H9 (cell line): Measurements from ENCODE around the gene PANX2. TPM values are rescaled to one million over a fixed set of nuclear protein-coding genes. Genes with fewer than 3 reads are reported as not detected.

Experiments used
- DNase-seq: peaks from one replicate; pipeline ENCODE4 v3.0.0-alpha.2; 2017
- H2AFZ ChIP-seq: one replicate; pipeline ENCODE4 v1.6.1; 2013; ENCODE audit warnings: mild to moderate bottlenecking, low read length, control low read depth, moderate library complexity
- H2AK5ac ChIP-seq: 2 replicates; pipeline ENCODE4 v1.6.1; 2013; ENCODE audit warnings: low read length, control low read depth, mixed read lengths; ENCODE audit not compliant: insufficient read length
- H2BK120ac ChIP-seq: one replicate; pipeline ENCODE4 v1.6.1; 2013; ENCODE audit warnings: low read depth, mild to moderate bottlenecking, low read length, control low read depth, inconsistent platforms; ENCODE audit not compliant: poor library complexity, severe bottlenecking
- H2BK12ac ChIP-seq: 2 replicates; pipeline ENCODE4 v1.6.1; 2013; ENCODE audit warnings: low read length, control low read depth, mixed read lengths, low read depth; ENCODE audit not compliant: insufficient read length
- H2BK15ac ChIP-seq: 2 replicates; pipeline ENCODE4 v1.6.1; 2013; ENCODE audit warnings: low read depth, low read length, control low read depth
- H2BK20ac ChIP-seq: one replicate; pipeline ENCODE4 v1.6.1; 2013; ENCODE audit warnings: low read depth, mild to moderate bottlenecking, low read length, control low read depth, inconsistent platforms; ENCODE audit not compliant: poor library complexity, severe bottlenecking
- H2BK5ac ChIP-seq: 2 replicates; pipeline ENCODE4 v1.6.1; 2013; ENCODE audit warnings: low read length, control low read depth, mixed read lengths; ENCODE audit not compliant: insufficient read length
- H3K14ac ChIP-seq: 2 replicates; pipeline ENCODE4 v1.6.1; 2013; ENCODE audit warnings: low read length, control low read depth; ENCODE audit not compliant: insufficient read depth
- H3K18ac ChIP-seq: 2 replicates; pipeline ENCODE4 v1.6.1; 2013; ENCODE audit warnings: low read depth, mild to moderate bottlenecking, mixed read lengths, low read length, control low read depth; ENCODE audit not compliant: insufficient read length
- H3K23ac ChIP-seq: 2 replicates; pipeline ENCODE4 v1.6.1; 2013; ENCODE audit warnings: low read length, control low read depth, mixed read lengths, low read depth; ENCODE audit not compliant: insufficient read length
- H3K23me2 ChIP-seq: 2 replicates; pipeline ENCODE4 v1.6.1; 2013; ENCODE audit warnings: low read depth, mild to moderate bottlenecking, mixed read lengths, low read length, control low read depth; ENCODE audit not compliant: insufficient read length, poor library complexity, severe bottlenecking
- H3K27ac ChIP-seq: 2 replicates; pipeline ENCODE4 v1.5.1; 2013; ENCODE audit warnings: low read length, control low read depth, mixed read lengths, low read depth; ENCODE audit not compliant: insufficient read length
- H3K27me3 ChIP-seq: 2 replicates; pipeline ENCODE4 v1.6.1; 2013; ENCODE audit warnings: low read length, control low read depth, inconsistent platforms; ENCODE audit not compliant: insufficient read depth
- H3K4ac ChIP-seq: 2 replicates; pipeline ENCODE4 v1.6.1; 2013; ENCODE audit warnings: low read depth, mild to moderate bottlenecking, control low read depth, inconsistent platforms, low read length, moderate library complexity
- H3K4me1 ChIP-seq: 2 replicates; pipeline ENCODE4 v1.6.1; 2013; ENCODE audit warnings: low read length, control low read depth, inconsistent platforms; ENCODE audit not compliant: insufficient read depth
- H3K4me2 ChIP-seq: 2 replicates; pipeline ENCODE4 v1.6.1; 2013; ENCODE audit warnings: low read length, control low read depth, mixed read lengths; ENCODE audit not compliant: insufficient read length, insufficient read depth
- H3K56ac ChIP-seq: 2 replicates; pipeline ENCODE4 v1.6.1; 2013; ENCODE audit warnings: low read depth, mild to moderate bottlenecking, mixed read lengths, low read length, control low read depth; ENCODE audit not compliant: insufficient read length
- H3K79me1 ChIP-seq: 2 replicates; pipeline ENCODE4 v1.6.1; 2013; ENCODE audit warnings: low read depth, mild to moderate bottlenecking, moderate library complexity, low read length, control low read depth, inconsistent platforms; ENCODE audit not compliant: insufficient read depth, poor library complexity, severe bottlenecking
- H3K79me2 ChIP-seq: 2 replicates; pipeline ENCODE4 v1.6.1; 2013; ENCODE audit warnings: low read length, control low read depth, inconsistent platforms; ENCODE audit not compliant: insufficient read depth
- H3K9ac ChIP-seq: 2 replicates; pipeline ENCODE4 v1.6.1; 2013; ENCODE audit warnings: low read length, control low read depth, mixed read lengths; ENCODE audit not compliant: insufficient read length; ENCODE audit errors: extremely low read depth
- H3K9me3 ChIP-seq: one replicate; pipeline ENCODE4 v1.6.1; 2013; ENCODE audit warnings: low read depth, low read length, inconsistent platforms; ENCODE audit not compliant: control insufficient read depth
- H3T11ph ChIP-seq: one replicate; pipeline ENCODE4 v1.6.1; 2013; ENCODE audit warnings: mild to moderate bottlenecking, low read length, control low read depth, inconsistent platforms
- H4K20me1 ChIP-seq: one replicate; pipeline ENCODE4 v1.6.1; 2013; ENCODE audit not compliant: control insufficient read depth, insufficient read length, insufficient read depth
- H4K5ac ChIP-seq: 2 replicates; pipeline ENCODE4 v1.6.1; 2013; ENCODE audit warnings: low read depth, mild to moderate bottlenecking, mixed read lengths, low read length, control low read depth; ENCODE audit not compliant: insufficient read length
- H4K8ac ChIP-seq: replicated peaks from 2 replicates; pipeline ENCODE4 v1.6.1; 2013; ENCODE audit warnings: low read length, control low read depth, mixed read lengths, low read depth; ENCODE audit not compliant: insufficient read length
- H4K91ac ChIP-seq: 2 replicates; pipeline ENCODE4 v1.6.1; 2013; ENCODE audit warnings: low read depth, mild to moderate bottlenecking, moderate library complexity, mixed read lengths, low read length, control low read depth; ENCODE audit not compliant: insufficient read length
- H3K27ac Mint-ChIP-seq, 3 experiments: 2 replicates in 2 of 3; 3 replicates in 1 of 3; pipeline ENCODE4 v1.8.0; 2020 to 2021; ENCODE audit warnings: mixed read lengths in 3 of 3, mild to moderate bottlenecking in 1 of 3, moderate library complexity in 1 of 3
- H3K27me3 Mint-ChIP-seq: 2 replicates; pipeline ENCODE4 v1.8.0; 2021; ENCODE audit warnings: low read depth, mild to moderate bottlenecking, moderate library complexity, mixed read lengths
- H3K36me3 Mint-ChIP-seq, 3 experiments: 2 replicates in 2 of 3; 3 replicates in 1 of 3; pipeline ENCODE4 v1.8.0; 2020 to 2021; ENCODE audit warnings: low read depth in 3 of 3, mixed read lengths in 3 of 3; ENCODE audit not compliant: insufficient read depth in 1 of 3
- H3K4me1 Mint-ChIP-seq, 2 experiments: 2 replicates each; pipeline ENCODE4 v1.8.0; 2020; ENCODE audit warnings: mixed read lengths in 2 of 2
- H3K4me3 Mint-ChIP-seq, 2 experiments: 2 replicates in 1 of 2; 3 replicates in 1 of 2; pipeline ENCODE4 v1.8.0; 2020 to 2021; ENCODE audit warnings: mild to moderate bottlenecking in 2 of 2, mixed read lengths in 2 of 2, moderate library complexity in 1 of 2
- H3K9me3 Mint-ChIP-seq, 2 experiments: 2 replicates in 1 of 2; 3 replicates in 1 of 2; pipeline ENCODE4 v1.8.0; 2020; ENCODE audit warnings: mild to moderate bottlenecking in 2 of 2, mixed read lengths in 2 of 2, moderate library complexity in 1 of 2
- WGBS: extraction: QIAGEN DNeasy Blood & Tissue Kit; methylation state at CpG from one replicate; pipeline ENCODE4 v1.1.7; 2013; ENCODE audit warnings: missing lambda C conversion rate, low lambda C conversion rate, mixed read lengths; ENCODE audit not compliant: insufficient read length; ENCODE audit errors: extremely low coverage; 5-methylcytosine and 5-hydroxymethylcytosine counted together
- total RNA-seq: library from RNA; stranded (reverse); gene quantifications from 2 replicates; pipeline ENCODE4 v1.2.1, GENCODE V29; 2021
- TF ChIP-seq, protein P1 (sequence below): fragments of 200-600 bp; sonication (generic); conservative IDR thresholded peaks from 3 replicates; pipeline ENCODE4 v1.8.0; 2021; ENCODE audit warnings: antibody characterized with exemption, mild to moderate bottlenecking

PANX2 gene
- total RNA-seq, 1 experiment from 2014 or later: 8.0 TPM

DNA sequence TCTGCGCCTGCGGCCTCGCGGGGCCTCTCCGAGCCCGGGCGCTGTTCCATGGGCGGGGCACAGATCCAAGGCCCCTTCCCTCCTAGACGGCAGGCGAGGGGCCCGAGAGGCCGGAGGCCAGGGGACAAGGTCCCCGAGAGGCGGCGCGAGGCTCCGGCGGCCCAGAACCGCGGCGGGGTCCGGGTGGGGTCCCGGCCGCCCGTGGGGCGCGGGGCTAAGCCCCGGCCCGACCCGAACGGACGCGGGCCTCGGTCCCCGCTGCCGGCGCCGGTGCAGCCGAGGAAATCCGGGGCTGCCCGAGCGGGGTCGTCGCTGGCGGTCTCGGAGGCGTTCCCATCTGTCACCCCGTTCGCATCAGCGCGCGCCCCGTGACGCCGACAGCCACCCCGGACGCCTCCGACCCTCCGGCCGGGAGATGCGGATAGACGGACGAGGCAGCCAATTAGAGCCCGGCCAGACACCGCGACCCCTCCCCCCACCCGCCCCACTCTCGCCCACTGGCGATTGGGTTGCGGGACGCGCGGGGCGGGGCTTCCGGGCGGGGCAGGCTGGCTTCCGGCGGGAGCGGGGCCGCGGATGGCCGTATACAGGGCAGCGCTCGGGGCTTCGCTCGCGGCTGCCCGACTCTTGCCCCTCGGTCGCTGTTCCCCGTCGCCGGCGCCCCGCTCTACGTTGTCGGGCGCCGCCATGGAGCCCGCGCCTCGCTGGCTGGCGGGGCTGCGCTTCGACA lies 30.1 kb downstream of the PANX2 start, which contains the start of gene SELENOO:
TSS of gene SELENOO (plus strand) at position 551 of the 730 bp plus-strand sequence. CDS start at position 577, 26 bp downstream.
- peaks cover 5 to 6% of the 10 kb centered on the region in 2 experiments; a peak in 3 of 5 replicates for H3K9me3 Mint-ChIP-seq
- no peak within 1 kb of the TSS for H3K56ac ChIP-seq
- H4K20me1 ChIP-seq: peaks cover 3% of the 10 kb centered on the region
- peaks cover 16 to 36% (median 29%) of the 10 kb centered on the region in 3 experiments for H3K36me3 Mint-ChIP-seq
- no peak within 1 kb of the TSS for H4K91ac ChIP-seq
- no peak within 1 kb of the TSS for H2BK120ac ChIP-seq
- peaks cover 13% of the 10 kb centered on the region for H3K23me2 ChIP-seq
- H3K9ac ChIP-seq: no peak within 1 kb of the TSS
- no peak within 1 kb of the TSS for H2BK15ac ChIP-seq
- no peak within 1 kb of the TSS for H3K4ac ChIP-seq
- TF ChIP-seq, protein P1, sequence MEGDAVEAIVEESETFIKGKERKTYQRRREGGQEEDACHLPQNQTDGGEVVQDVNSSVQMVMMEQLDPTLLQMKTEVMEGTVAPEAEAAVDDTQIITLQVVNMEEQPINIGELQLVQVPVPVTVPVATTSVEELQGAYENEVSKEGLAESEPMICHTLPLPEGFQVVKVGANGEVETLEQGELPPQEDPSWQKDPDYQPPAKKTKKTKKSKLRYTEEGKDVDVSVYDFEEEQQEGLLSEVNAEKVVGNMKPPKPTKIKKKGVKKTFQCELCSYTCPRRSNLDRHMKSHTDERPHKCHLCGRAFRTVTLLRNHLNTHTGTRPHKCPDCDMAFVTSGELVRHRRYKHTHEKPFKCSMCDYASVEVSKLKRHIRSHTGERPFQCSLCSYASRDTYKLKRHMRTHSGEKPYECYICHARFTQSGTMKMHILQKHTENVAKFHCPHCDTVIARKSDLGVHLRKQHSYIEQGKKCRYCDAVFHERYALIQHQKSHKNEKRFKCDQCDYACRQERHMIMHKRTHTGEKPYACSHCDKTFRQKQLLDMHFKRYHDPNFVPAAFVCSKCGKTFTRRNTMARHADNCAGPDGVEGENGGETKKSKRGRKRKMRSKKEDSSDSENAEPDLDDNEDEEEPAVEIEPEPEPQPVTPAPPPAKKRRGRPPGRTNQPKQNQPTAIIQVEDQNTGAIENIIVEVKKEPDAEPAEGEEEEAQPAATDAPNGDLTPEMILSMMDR: no peak
- H2AK5ac ChIP-seq: no peak within 1 kb of the TSS
- H3K27ac Mint-ChIP-seq: peak within 1 kb of the TSS in 1 of 3 experiments; percentile 75; a peak in 2 of 7 replicates
- no peak within 1 kb of the TSS for H3K23ac ChIP-seq
- peak within 1 kb of the TSS; percentile 72 to 86 for H3K4me3 Mint-ChIP-seq
- no peaks in the 10 kb centered on the region; the same call in 1 of the 2 replicates for H3K79me2 ChIP-seq
- H3K79me1 ChIP-seq: no peaks in the 10 kb centered on the region
- H2BK20ac ChIP-seq: no peak within 1 kb of the TSS
- DNase-seq: peak; percentile 92
- no peak within 1 kb of the TSS for H2BK5ac ChIP-seq
- WGBS: no CpG with 5 or more reads among the region's 105 CpGs
- H3K9me3 ChIP-seq: no peaks in the 10 kb centered on the region
- no peak within 1 kb of the TSS for H2BK12ac ChIP-seq
- no peaks in the 10 kb centered on the region for H3K27me3 Mint-ChIP-seq
- H3K14ac ChIP-seq: no peak within 1 kb of the TSS
- H3K4me2 ChIP-seq: peak within 1 kb of the TSS; percentile 54
- H3K18ac ChIP-seq: no peak within 1 kb of the TSS
- H4K5ac ChIP-seq: no peak within 1 kb of the TSS
- H2AFZ ChIP-seq: no peak within 1 kb of the TSS
- H3K4me1 Mint-ChIP-seq: peaks cover 10 to 11% of the 10 kb centered on the region in 2 experiments
- no peak within 1 kb of the TSS for H3T11ph ChIP-seq
- H4K8ac ChIP-seq: no peak within 1 kb of the TSS
- no peaks in the 10 kb centered on the region for H3K4me1 ChIP-seq
- no peak within 1 kb of the TSS for H3K27ac ChIP-seq
- H3K27me3 ChIP-seq: no peaks in the 10 kb centered on the region
